Fibroblast of peridontal ligament (primary cell): ENCODE results near the gene TRAF3.
A peak's percentile ranks its signal among the peaks of the same experiment; 100 is the strongest.

Experiments
- DNase-seq: peaks from one replicate; pipeline ENCODE4 v3.0.0-alpha.2; 2010; ENCODE audit errors: extremely low read depth

TRAF3 gene

GRCh38 chr14:102776761-102777710, at the start of gene TRAF3:
TSS of gene TRAF3 (plus strand) at chr14:102777449. CDS start at chr14:102870202, 92,753 bp downstream.
- peak; percentile 65 for DNase-seq

- no peak for DNase-seq
Observed at GRCh38 chr14:102728501-102728900, 48.7 kb upstream of the TRAF3 start.

GRCh38 chr14:102729268-102729667, 48.0 kb upstream of the TRAF3 start:
- no peak for DNase-seq

GRCh38 chr14:102729825-102730224, 47.4 kb upstream of the TRAF3 start:
- DNase-seq, result no peak

- DNase-seq, result no peak
Observed at GRCh38 chr14:102731101-102731870, 46.0 kb upstream of the TRAF3 start.

GRCh38 chr14:102731871-102732800, 45.1 kb upstream of the TRAF3 start:
- DNase-seq, result no peak

- no peak for DNase-seq
Observed at GRCh38 chr14:102732924-102733323, 44.3 kb upstream of the TRAF3 start.

- DNase-seq, result no peak
Observed at GRCh38 chr14:102733326-102733725, 43.9 kb upstream of the TRAF3 start.

GRCh38 chr14:102734436-102734835, 42.8 kb upstream of the TRAF3 start:
- no peak for DNase-seq

GRCh38 chr14:102736956-102737355, 40.3 kb upstream of the TRAF3 start:
- no peak for DNase-seq

GRCh38 chr14:102737402-102738372, 39.6 kb upstream of the TRAF3 start:
- DNase-seq, result no peak

- DNase-seq, result no peak
Observed at GRCh38 chr14:102738373-102739189, 38.7 kb upstream of the TRAF3 start.

GRCh38 chr14:102739190-102739469, 38.1 kb upstream of the TRAF3 start:
- DNase-seq, result no peak

- DNase-seq, result no peak
Observed at GRCh38 chr14:102746634-102747438, 30.4 kb upstream of the TRAF3 start.

GRCh38 chr14:102748806-102749205, 28.4 kb upstream of the TRAF3 start:
- DNase-seq, result no peak

- DNase-seq, result no peak
Observed at GRCh38 chr14:102749393-102750305, 27.6 kb upstream of the TRAF3 start.

- DNase-seq, result no peak
Observed at GRCh38 chr14:102750376-102750775, 26.9 kb upstream of the TRAF3 start.

- DNase-seq, result no peak
Observed at GRCh38 chr14:102751088-102751487, 26.2 kb upstream of the TRAF3 start.
